ENCODE measurements around the gene RDH5.

The RDH5 gene

GRCh38 chr12:55696141-55696540, 24.1 kb upstream of the RDH5 start:
- DNase-seq (ENCODE audit: low spot score): no peak

GRCh38 chr12:55696796-55697462, 23.3 kb upstream of the RDH5 start:
- no peak for DNase-seq (ENCODE audit: low spot score)

- no peak for DNase-seq (ENCODE audit: low spot score)
Observed at GRCh38 chr12:55697686-55698085, 22.5 kb upstream of the RDH5 start.

- no peak for DNase-seq (ENCODE audit: low spot score)
Observed at GRCh38 chr12:55698241-55698955, 21.8 kb upstream of the RDH5 start.

GRCh38 chr12:55698965-55699364, 21.2 kb upstream of the RDH5 start:
- DNase-seq (ENCODE audit: low spot score): no peak

GRCh38 chr12:55699471-55700055, 20.6 kb upstream of the RDH5 start:
- DNase-seq (ENCODE audit: low spot score): no peak

GRCh38 chr12:55700255-55701018, 19.8 kb upstream of the RDH5 start:
- no peak for DNase-seq (ENCODE audit: low spot score)

GRCh38 chr12:55702861-55703260, 17.3 kb upstream of the RDH5 start:
- DNase-seq (ENCODE audit: low spot score): no peak

GRCh38 chr12:55703288-55703687, 16.9 kb upstream of the RDH5 start:
- DNase-seq (ENCODE audit: low spot score): no peak

- no peak for DNase-seq (ENCODE audit: low spot score)
Observed at GRCh38 chr12:55703901-55704761, 16.1 kb upstream of the RDH5 start.

- no peak for DNase-seq (ENCODE audit: low spot score)
Observed at GRCh38 chr12:55704824-55705718, 15.1 kb upstream of the RDH5 start.

- no peak for DNase-seq (ENCODE audit: low spot score)
Observed at GRCh38 chr12:55705782-55706402, 14.3 kb upstream of the RDH5 start.

GRCh38 chr12:55706568-55707218, 13.5 kb upstream of the RDH5 start:
- DNase-seq (ENCODE audit: low spot score): no peak

GRCh38 chr12:55707219-55707671, 12.9 kb upstream of the RDH5 start:
- no peak for DNase-seq (ENCODE audit: low spot score)

GRCh38 chr12:55707841-55708694, 12.1 kb upstream of the RDH5 start, which contains the start of gene ITGA7:
TSS of gene ITGA7 (minus strand) at chr12:55707904. CDS start at chr12:55707682, 222 bp downstream.
- DNase-seq (ENCODE audit: low spot score): peak; percentile 99

- no peak for DNase-seq (ENCODE audit: low spot score)
Observed at GRCh38 chr12:55708695-55709233, 11.4 kb upstream of the RDH5 start.

- DNase-seq (ENCODE audit: low spot score): no peak
Observed at GRCh38 chr12:55711786-55712553, 8.2 kb upstream of the RDH5 start.
